SH-SY5Y (cell line): ENCODE data around the gene RBM38.

Source experiments
- GATA2 ChIP-seq: IDR thresholded peaks from 2 replicates; pipeline ENCODE4 v1.6.1; 2011; ENCODE audit warnings: mild to moderate bottlenecking, low read depth, low read length
- GATA3 ChIP-seq: IDR thresholded peaks from 2 replicates; pipeline ENCODE4 v1.6.1; 2011; ENCODE audit warnings: low read depth, mild to moderate bottlenecking, low read length, moderate library complexity

- TF ChIP-seq GATA3 (no peak), GATA2 (no peak)
These were observed 37.9 kb downstream of the RBM38 start for GRCh38 chr20:57429159-57429496.
